ENCODE data around the gene TM4SF18.

Gene TM4SF18

DNA sequence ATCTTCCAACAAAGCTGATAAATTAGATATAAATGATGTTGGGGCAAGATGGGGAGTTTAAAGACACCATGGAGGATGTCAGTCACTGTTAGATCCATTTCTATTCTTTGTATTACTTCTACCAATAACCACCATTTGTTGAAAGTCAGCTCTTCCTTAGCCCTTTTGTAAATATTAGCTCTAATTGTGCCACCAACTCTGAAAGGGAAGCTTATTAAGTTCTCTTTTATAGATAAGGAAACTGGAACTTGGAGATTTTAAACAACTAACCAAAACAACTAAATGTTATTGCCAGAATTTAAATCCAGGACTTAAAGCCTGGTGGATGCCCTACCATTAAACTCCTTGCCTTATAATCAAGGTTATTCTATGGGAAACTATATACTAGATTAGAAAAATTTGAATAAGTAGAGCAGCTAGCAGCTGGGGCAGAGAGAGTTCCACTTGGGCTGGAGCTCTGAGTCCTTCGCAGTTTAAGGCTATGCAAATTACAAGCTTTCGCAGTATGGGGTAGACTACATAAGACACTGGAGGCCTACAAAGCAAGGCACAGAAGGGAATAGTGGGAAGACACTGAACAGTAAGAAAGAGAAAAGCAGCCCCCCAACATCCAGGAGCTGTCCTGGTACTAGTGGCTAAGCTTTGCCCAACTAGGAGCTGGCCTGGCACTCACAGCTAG lies 52.6 kb downstream of the TM4SF18 start:
- ChIA-PET CTCF (interaction anchor here (0.7 to 2.9 kb wide), 3 partner anchors 11 to 318 kb away, joined by 3 to 13 read pairs (median 3); no protein-coding TSS in a partner anchor), POLR2A (no interaction called here)
- H3K4me1 ChIP-seq (ENCODE audit: control insufficient read depth, insufficient read depth, low read length) = no peaks in the 10 kb centered on the region
- TF ChIP-seq TCF7L2 (IDR thresholded peaks at IDR 0.05; ENCODE audit: borderline replicate concordance, low read depth, low read length) = no peak
- no peak for TF ChIP-seq ZNF558 (tag by site-specific recombination; IDR thresholded peaks at IDR 0.05)
- TF ChIP-seq ZNF548 (tag by site-specific recombination; IDR thresholded peaks at IDR 0.05) = no peak
- TF ChIP-seq, protein P1, sequence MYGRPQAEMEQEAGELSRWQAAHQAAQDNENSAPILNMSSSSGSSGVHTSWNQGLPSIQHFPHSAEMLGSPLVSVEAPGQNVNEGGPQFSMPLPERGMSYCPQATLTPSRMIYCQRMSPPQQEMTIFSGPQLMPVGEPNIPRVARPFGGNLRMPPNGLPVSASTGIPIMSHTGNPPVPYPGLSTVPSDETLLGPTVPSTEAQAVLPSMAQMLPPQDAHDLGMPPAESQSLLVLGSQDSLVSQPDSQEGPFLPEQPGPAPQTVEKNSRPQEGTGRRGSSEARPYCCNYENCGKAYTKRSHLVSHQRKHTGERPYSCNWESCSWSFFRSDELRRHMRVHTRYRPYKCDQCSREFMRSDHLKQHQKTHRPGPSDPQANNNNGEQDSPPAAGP (tag by site-specific recombination; IDR thresholded peaks at IDR 0.05) = no peak
- no peak for TF ChIP-seq ZFP69B (tag by site-specific recombination; IDR thresholded peaks at IDR 0.05)
- TF ChIP-seq, protein P2, sequence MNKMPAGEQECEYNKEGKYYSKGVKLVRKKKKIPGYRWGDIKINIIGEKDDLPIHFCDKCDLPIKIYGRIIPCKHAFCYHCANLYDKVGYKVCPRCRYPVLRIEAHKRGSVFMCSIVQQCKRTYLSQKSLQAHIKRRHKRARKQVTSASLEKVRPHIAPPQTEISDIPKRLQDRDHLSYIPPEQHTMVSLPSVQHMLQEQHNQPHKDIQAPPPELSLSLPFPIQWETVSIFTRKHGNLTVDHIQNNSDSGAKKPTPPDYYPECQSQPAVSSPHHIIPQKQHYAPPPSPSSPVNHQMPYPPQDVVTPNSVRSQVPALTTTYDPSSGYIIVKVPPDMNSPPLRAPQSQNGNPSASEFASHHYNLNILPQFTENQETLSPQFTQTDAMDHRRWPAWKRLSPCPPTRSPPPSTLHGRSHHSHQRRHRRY (tag by site-specific recombination; IDR thresholded peaks at IDR 0.05) = no peak
- no peak for TF ChIP-seq ZNF623 (tag by site-specific recombination; IDR thresholded peaks at IDR 0.05)
- no peak for TF ChIP-seq ZNF2 (tag by site-specific recombination; IDR thresholded peaks at IDR 0.05)
- TF ChIP-seq ZBTB20 (tag by site-specific recombination; IDR thresholded peaks at IDR 0.05) = no peak
- no peak for TF ChIP-seq ZNF266 (tag by site-specific recombination; IDR thresholded peaks at IDR 0.05; ENCODE audit: low read depth)
- no peak for TF ChIP-seq BCL11B (tag by site-specific recombination; IDR thresholded peaks at IDR 0.05; ENCODE audit: low read depth)
- no peak for TF ChIP-seq ZNF24 (tag by site-specific recombination; IDR thresholded peaks at IDR 0.05)
- no peak for TF ChIP-seq ZNF239 (tag by site-specific recombination; IDR thresholded peaks at IDR 0.05)
- no peak for TF ChIP-seq ZNF670 (tag by site-specific recombination; IDR thresholded peaks at IDR 0.05; ENCODE audit: low read depth)
- TF ChIP-seq GLI2 (tag by site-specific recombination; IDR thresholded peaks at IDR 0.05; ENCODE audit: borderline replicate concordance, low read depth) = no peak
- TF ChIP-seq ZNF10 (tag by site-specific recombination; IDR thresholded peaks at IDR 0.05) = no peak
- TF ChIP-seq, protein P3, sequence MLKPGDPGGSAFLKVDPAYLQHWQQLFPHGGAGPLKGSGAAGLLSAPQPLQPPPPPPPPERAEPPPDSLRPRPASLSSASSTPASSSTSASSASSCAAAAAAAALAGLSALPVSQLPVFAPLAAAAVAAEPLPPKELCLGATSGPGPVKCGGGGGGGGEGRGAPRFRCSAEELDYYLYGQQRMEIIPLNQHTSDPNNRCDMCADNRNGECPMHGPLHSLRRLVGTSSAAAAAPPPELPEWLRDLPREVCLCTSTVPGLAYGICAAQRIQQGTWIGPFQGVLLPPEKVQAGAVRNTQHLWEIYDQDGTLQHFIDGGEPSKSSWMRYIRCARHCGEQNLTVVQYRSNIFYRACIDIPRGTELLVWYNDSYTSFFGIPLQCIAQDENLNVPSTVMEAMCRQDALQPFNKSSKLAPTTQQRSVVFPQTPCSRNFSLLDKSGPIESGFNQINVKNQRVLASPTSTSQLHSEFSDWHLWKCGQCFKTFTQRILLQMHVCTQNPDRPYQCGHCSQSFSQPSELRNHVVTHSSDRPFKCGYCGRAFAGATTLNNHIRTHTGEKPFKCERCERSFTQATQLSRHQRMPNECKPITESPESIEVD (tag by site-specific recombination; IDR thresholded peaks at IDR 0.05) = no peak
- TF ChIP-seq ZBTB8A (tag by site-specific recombination; IDR thresholded peaks at IDR 0.05) = no peak
- TF ChIP-seq ZNF146 (tag by site-specific recombination; IDR thresholded peaks at IDR 0.05) = no peak
- no peak for TF ChIP-seq MZF1 (tag by site-specific recombination; IDR thresholded peaks at IDR 0.05; ENCODE audit: borderline replicate concordance)
- no peak overlapping the region for H3K4me3 ChIP-seq (ENCODE audit: low read depth, low read length)
- no peak overlapping the region for H3K27ac ChIP-seq (ENCODE audit: extremely low read depth, low read depth, low read length)
- H3K9me3 ChIP-seq (ENCODE audit: control insufficient read depth, insufficient read depth, low read depth, low read length) = no peaks in the 10 kb centered on the region
- no peaks in the 10 kb centered on the region for H3K36me3 ChIP-seq (ENCODE audit: control insufficient read depth in 2 of 2, insufficient read depth in 1 of 2, low read length in 2 of 2)

DNA sequence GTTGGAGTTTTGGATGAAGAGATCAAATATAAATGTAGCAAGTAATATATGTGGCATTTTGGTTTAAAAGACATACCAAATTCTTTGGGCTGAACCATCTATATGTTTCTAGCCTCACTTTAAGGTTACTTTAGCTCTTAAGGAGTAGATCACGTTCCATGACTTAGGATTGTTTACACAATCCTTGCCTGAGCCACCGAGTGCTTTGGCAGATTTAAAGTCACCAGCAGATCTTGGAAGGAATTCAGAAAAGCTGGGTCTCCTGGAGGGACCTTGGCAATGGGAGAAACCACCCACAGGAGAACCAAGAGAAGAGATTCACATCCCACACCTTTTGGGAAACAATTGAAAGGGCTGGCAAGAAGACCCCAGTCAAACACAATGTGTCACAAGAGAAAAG lies 54.5 kb downstream of the TM4SF18 start:
- ChIA-PET POLR2A (no interaction called here), CTCF (interaction anchor here (0.8 to 1.6 kb wide), 4 partner anchors 14 to 159 kb away, joined by 3 to 10 read pairs (median 4); no protein-coding TSS in a partner anchor)
- H3K9me3 ChIP-seq (ENCODE audit: control insufficient read depth, insufficient read depth, low read depth, low read length) = no peaks in the 10 kb centered on the region
- H3K4me1 ChIP-seq (ENCODE audit: control insufficient read depth, insufficient read depth, low read length) = no peaks in the 10 kb centered on the region
- TF ChIP-seq ZNF223 (tag by site-specific recombination; IDR thresholded peaks at IDR 0.05) = no peak
- TF ChIP-seq, protein P4, sequence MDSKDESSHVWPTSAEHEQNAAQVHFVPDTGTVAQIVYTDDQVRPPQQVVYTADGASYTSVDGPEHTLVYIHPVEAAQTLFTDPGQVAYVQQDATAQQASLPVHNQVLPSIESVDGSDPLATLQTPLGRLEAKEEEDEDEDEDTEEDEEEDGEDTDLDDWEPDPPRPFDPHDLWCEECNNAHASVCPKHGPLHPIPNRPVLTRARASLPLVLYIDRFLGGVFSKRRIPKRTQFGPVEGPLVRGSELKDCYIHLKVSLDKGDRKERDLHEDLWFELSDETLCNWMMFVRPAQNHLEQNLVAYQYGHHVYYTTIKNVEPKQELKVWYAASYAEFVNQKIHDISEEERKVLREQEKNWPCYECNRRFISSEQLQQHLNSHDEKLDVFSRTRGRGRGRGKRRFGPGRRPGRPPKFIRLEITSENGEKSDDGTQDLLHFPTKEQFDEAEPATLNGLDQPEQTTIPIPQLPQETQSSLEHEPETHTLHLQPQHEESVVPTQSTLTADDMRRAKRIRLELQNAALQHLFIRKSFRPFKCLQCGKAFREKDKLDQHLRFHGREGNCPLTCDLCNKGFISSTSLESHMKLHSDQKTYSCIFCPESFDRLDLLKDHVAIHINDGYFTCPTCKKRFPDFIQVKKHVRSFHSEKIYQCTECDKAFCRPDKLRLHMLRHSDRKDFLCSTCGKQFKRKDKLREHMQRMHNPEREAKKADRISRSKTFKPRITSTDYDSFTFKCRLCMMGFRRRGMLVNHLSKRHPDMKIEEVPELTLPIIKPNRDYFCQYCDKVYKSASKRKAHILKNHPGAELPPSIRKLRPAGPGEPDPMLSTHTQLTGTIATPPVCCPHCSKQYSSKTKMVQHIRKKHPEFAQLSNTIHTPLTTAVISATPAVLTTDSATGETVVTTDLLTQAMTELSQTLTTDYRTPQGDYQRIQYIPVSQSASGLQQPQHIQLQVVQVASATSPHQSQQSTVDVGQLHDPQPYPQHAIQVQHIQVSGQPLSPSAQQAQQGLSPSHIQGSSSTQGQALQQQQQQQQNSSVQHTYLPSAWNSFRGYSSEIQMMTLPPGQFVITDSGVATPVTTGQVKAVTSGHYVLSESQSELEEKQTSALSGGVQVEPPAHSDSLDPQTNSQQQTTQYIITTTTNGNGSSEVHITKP (tag by site-specific recombination; IDR thresholded peaks at IDR 0.05) = peak; percentile 25; the same call in 1 of the 2 replicates
- H3K4me3 ChIP-seq (ENCODE audit: low read depth, low read length) = no peak overlapping the region
- no peaks in the 10 kb centered on the region for H3K36me3 ChIP-seq (ENCODE audit: control insufficient read depth in 2 of 2, insufficient read depth in 1 of 2, low read length in 2 of 2)
- no peak overlapping the region for H3K27ac ChIP-seq (ENCODE audit: extremely low read depth, low read depth, low read length)

Data from HEK293 (cell line).